ENCODE data around the gene CACNA2D2.

GRCh38 chr3:50358911-50359759 lies 144.3 kb downstream of the CACNA2D2 start, which contains the start of gene TMEM115:
- TF ChIP-seq CTCF (IDR thresholded peaks at IDR 0.05; ENCODE audit: low read length) (no peak), EZH2 (IDR thresholded peaks at IDR 0.05; ENCODE audit: borderline replicate concordance, low read length) (no peak)

Data from OCI-LY1 (cell line).